ENCODE data around the gene NDUFS6. TPM values are rescaled to one million over a fixed set of nuclear protein-coding genes. Genes with fewer than 3 reads are reported as not detected.

Gene NDUFS6
- total RNA-seq, 1 donor from 2014 or later: 40.3 TPM

DNA sequence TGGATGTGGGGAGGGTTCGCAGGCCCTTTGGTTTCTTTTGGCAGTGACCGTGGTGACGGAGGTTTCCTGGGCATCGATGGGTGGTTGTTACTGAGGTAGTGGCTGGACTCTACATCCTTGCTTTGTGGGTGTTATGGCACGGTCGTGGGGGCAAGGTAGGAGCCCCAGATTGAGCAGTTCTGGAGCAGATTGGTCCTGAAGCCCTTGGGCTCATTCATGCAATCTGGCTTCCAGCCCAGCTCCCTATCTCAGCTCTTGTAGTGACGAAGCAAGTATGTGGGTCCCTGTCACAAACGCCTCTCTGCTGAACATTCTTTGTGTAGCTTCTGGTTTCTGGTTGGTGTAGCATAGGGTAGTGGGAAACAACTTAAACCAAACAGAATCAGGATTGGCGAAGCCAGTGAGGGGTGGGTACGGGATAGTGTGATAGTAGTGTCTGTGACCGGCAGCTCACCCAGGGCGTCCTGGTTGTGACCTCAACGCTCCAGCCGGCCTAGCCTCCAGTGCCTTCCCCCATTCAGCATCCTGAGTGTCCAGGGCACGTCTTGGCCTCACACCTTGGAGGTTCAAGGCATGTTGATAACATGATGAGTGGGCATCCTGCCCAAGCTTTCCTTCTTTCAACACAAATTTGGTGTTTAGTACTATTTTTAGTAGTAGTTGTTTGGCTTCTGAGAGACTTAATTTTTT, 2.9 kb downstream of the NDUFS6 start:
- TF ChIP-seq, protein P1, sequence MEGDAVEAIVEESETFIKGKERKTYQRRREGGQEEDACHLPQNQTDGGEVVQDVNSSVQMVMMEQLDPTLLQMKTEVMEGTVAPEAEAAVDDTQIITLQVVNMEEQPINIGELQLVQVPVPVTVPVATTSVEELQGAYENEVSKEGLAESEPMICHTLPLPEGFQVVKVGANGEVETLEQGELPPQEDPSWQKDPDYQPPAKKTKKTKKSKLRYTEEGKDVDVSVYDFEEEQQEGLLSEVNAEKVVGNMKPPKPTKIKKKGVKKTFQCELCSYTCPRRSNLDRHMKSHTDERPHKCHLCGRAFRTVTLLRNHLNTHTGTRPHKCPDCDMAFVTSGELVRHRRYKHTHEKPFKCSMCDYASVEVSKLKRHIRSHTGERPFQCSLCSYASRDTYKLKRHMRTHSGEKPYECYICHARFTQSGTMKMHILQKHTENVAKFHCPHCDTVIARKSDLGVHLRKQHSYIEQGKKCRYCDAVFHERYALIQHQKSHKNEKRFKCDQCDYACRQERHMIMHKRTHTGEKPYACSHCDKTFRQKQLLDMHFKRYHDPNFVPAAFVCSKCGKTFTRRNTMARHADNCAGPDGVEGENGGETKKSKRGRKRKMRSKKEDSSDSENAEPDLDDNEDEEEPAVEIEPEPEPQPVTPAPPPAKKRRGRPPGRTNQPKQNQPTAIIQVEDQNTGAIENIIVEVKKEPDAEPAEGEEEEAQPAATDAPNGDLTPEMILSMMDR (IDR thresholded peaks at IDR 0.05; ENCODE audit: partially characterized antibody, unreplicated experiment): no peak
- H3K27ac Mint-ChIP-seq (ENCODE audit: unreplicated experiment): no peak overlapping the region
- H3K27me3 Mint-ChIP-seq (ENCODE audit: unreplicated experiment): peaks cover 7% of the 10 kb centered on the region
- no peaks in the 10 kb centered on the region for H3K36me3 Mint-ChIP-seq (ENCODE audit: unreplicated experiment)
- DNase-seq: no peak
- H3K4me3 Mint-ChIP-seq (ENCODE audit: unreplicated experiment): no peak overlapping the region
- peaks cover 10% of the 10 kb centered on the region for H3K9me3 Mint-ChIP-seq (ENCODE audit: unreplicated experiment)
- peaks cover 2% of the 10 kb centered on the region for H3K4me1 Mint-ChIP-seq (ENCODE audit: low read depth, unreplicated experiment)

DNA sequence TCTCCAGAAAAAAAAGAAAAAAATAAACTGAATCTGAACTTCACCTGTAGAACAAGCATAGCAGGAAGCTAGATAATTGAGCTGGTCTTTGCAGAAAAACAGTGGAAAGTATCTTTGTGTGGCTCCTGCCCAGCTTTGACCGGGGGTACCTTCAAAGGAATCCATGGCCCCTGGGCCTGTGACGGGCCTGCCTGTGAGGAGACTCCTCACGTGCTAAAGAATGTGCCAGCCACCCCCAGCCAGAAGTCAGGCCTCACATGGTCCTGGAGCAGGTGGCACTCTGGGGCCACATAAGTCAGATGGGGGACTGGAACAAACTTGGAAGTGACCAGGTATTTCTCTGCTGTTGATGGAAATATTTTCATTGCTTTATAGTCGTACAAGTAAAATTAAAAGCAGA, 4.1 kb downstream of the NDUFS6 start:
- Mint-ChIP-seq H3K27ac (ENCODE audit: unreplicated experiment) (no peak overlapping the region), H3K9me3 (ENCODE audit: unreplicated experiment) (peaks cover 6% of the 10 kb centered on the region), H3K4me3 (ENCODE audit: unreplicated experiment) (no peak overlapping the region), H3K4me1 (ENCODE audit: low read depth, unreplicated experiment) (peaks cover 2% of the 10 kb centered on the region), H3K27me3 (ENCODE audit: unreplicated experiment) (peaks cover 2% of the 10 kb centered on the region), H3K36me3 (ENCODE audit: unreplicated experiment) (no peaks in the 10 kb centered on the region)
- DNase-seq: no peak
- TF ChIP-seq, protein P1 (IDR thresholded peaks at IDR 0.05; ENCODE audit: partially characterized antibody, unreplicated experiment): no peak

DNA sequence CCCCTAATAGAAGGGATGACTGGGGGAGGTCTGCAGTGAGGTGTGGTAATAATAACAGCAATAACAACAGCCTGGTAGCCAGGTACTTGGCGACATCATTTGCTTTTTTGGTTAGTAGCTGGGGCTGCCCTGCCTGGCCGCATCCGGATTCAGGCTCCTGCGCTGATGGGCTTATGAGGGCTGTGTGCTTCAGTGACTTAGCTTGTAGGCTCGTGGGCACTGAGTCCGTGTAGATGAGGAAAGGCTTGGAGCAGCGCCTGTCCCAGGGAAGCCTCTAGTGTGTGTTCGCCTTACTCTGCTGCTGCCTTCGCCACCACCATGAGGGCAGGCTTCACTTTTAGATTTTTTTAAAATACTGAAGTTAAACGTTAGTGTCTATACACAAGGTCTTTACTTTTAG, 4.5 kb downstream of the NDUFS6 start:
- Mint-ChIP-seq H3K4me3 (ENCODE audit: unreplicated experiment) (no peak overlapping the region), H3K36me3 (ENCODE audit: unreplicated experiment) (no peaks in the 10 kb centered on the region), H3K27ac (ENCODE audit: unreplicated experiment) (no peak overlapping the region), H3K4me1 (ENCODE audit: low read depth, unreplicated experiment) (peaks cover 2% of the 10 kb centered on the region), H3K9me3 (ENCODE audit: unreplicated experiment) (peaks cover 3% of the 10 kb centered on the region), H3K27me3 (ENCODE audit: unreplicated experiment) (peaks cover 2% of the 10 kb centered on the region)
- TF ChIP-seq, protein P1 (IDR thresholded peaks at IDR 0.05; ENCODE audit: partially characterized antibody, unreplicated experiment): no peak
- DNase-seq: no peak

DNA sequence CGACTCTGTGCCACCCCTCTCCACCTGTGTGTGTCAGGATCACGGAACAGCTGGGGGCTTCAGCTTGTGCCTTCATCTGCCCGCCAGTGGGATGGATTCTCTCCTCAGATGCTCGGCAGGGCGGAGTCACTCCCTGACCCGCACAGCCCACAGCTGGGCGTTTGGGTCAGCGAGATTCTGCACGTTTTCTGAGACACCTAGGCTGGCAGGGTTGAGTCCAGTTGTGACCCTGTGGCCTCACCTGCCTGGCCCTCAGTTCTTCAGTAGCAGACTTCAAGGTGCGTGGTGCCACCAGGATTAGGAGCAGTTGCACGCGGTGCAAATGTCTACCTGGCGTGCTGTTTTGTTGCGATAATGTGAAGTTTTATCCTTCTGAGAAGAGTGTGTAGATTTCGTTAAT, 5.0 kb downstream of the NDUFS6 start:
- H3K4me1 Mint-ChIP-seq (ENCODE audit: low read depth, unreplicated experiment): no peaks in the 10 kb centered on the region
- peaks cover 2% of the 10 kb centered on the region for H3K27me3 Mint-ChIP-seq (ENCODE audit: unreplicated experiment)
- H3K9me3 Mint-ChIP-seq (ENCODE audit: unreplicated experiment): peaks cover 2% of the 10 kb centered on the region
- no peak for DNase-seq
- no peak overlapping the region for H3K27ac Mint-ChIP-seq (ENCODE audit: unreplicated experiment)
- TF ChIP-seq, protein P1 (IDR thresholded peaks at IDR 0.05; ENCODE audit: partially characterized antibody, unreplicated experiment): no peak
- no peaks in the 10 kb centered on the region for H3K36me3 Mint-ChIP-seq (ENCODE audit: unreplicated experiment)
- no peak overlapping the region for H3K4me3 Mint-ChIP-seq (ENCODE audit: unreplicated experiment)

DNA sequence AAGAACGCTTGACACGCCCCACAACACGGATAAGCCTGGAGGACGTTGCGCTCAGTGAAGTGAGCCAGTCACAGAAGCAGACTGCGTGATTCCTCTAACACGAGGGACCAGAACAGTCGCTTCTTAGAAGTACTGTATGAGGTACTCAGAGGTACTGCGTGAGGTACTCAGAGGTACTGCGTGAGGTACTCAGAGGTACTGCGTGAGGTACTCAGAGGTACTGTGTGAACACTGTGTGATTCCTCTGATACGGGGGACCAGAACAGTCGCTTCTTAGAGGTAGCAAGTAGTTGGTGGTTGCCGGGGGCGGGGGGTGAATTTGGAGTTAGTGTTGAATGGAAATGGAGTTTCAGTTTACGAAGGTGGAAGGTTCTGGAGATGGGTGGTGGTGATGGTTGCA, 5.8 kb downstream of the NDUFS6 start:
- Mint-ChIP-seq H3K4me1 (ENCODE audit: low read depth, unreplicated experiment) (no peaks in the 10 kb centered on the region), H3K27ac (ENCODE audit: unreplicated experiment) (no peak overlapping the region), H3K36me3 (ENCODE audit: unreplicated experiment) (no peaks in the 10 kb centered on the region), H3K4me3 (ENCODE audit: unreplicated experiment) (no peak overlapping the region), H3K9me3 (ENCODE audit: unreplicated experiment) (peaks cover 2% of the 10 kb centered on the region), H3K27me3 (ENCODE audit: unreplicated experiment) (peaks cover 2% of the 10 kb centered on the region)
- TF ChIP-seq, protein P1 (IDR thresholded peaks at IDR 0.05; ENCODE audit: partially characterized antibody, unreplicated experiment): no peak
- DNase-seq: no peak

Measured in glutamatergic neuron (in vitro differentiated cells).